Activated CD8-positive, alpha-beta memory T cell treated with anti-CD3 and anti-CD28 coated beads, Interleukin-2, amount 10 ng/mL, durations not matched to agents 7 days and 5 days (primary cell): ENCODE measurements around the gene AKAP13. TPM values are rescaled to one million over a fixed set of nuclear protein-coding genes. Genes with fewer than 3 reads are reported as not detected.
"Not testable (repeated sequence)": the region's sequence is repeated elsewhere in the genome, so short reads cannot be mapped to it uniquely, and the experiment has no call there.

ENCODE experiments used
- ATAC-seq: fragments of 150-1000 bp; cut with Tn5 transposase; one replicate; pipeline ENCODE4 v1.10.0; 2021; ENCODE audit warnings: moderate library complexity
- CTCF ChIA-PET: fragments of 350-600 bp; sonication (Branson Sonifier 250); formaldehyde crosslinking; loops from one replicate; lab custom pipeline; 2021; ENCODE audit warnings: antibody characterized with exemption; lab: Charles Lee
- DNase-seq: peaks from one replicate; pipeline ENCODE4 v3.0.0-alpha.2; 2020
- H3K27ac Mint-ChIP-seq: one replicate; pipeline ENCODE4 v1.8.0; 2021; ENCODE audit warnings: mild to moderate bottlenecking, mixed read lengths
- H3K27me3 Mint-ChIP-seq: one replicate; pipeline ENCODE4 v1.8.0; 2021; ENCODE audit warnings: mixed read lengths
- H3K36me3 Mint-ChIP-seq: one replicate; pipeline ENCODE4 v1.8.0; 2021; ENCODE audit warnings: mild to moderate bottlenecking, mixed read lengths
- H3K4me1 Mint-ChIP-seq: one replicate; pipeline ENCODE4 v1.8.0; 2021; ENCODE audit warnings: mixed read lengths
- H3K4me3 Mint-ChIP-seq: one replicate; pipeline ENCODE4 v1.8.0; 2021; ENCODE audit warnings: mild to moderate bottlenecking, moderate library complexity, mixed read lengths
- H3K9me3 Mint-ChIP-seq: one replicate; pipeline ENCODE4 v1.8.0; 2022; ENCODE audit warnings: low read depth, mixed read lengths
- total RNA-seq, 2 experiments: library from RNA; stranded (reverse); gene quantifications; one replicate each; pipeline ENCODE4 v1.2.3, GENCODE V29; 2021

Gene AKAP13
- total RNA-seq, 2 experiments from 2014 or later, result 150 to 172 TPM

- H3K4me3 Mint-ChIP-seq, result no peak overlapping the region
- H3K27ac Mint-ChIP-seq, result no peak overlapping the region
Measured at GRCh38 chr15:85485956-85486567, 105.7 kb downstream of the AKAP13 start.

GRCh38 chr15:85487796-85488195 lies 107.4 kb downstream of the AKAP13 start:
- H3K36me3 Mint-ChIP-seq, result peaks cover 12% of the 10 kb centered on the region
- CTCF ChIA-PET, result interaction anchor here (1.1 to 4.4 kb wide), 5 partner anchors 10 to 129 kb away, joined by 3 to 36 read pairs (median 4); no protein-coding TSS in a partner anchor
- DNase-seq, H3K9me3 Mint-ChIP-seq, H3K27me3 Mint-ChIP-seq, ATAC-seq, H3K4me3 Mint-ChIP-seq: not testable (repeated sequence)
- H3K4me1 Mint-ChIP-seq, result peaks cover 44% of the 10 kb centered on the region
- H3K27ac Mint-ChIP-seq, result peak overlapping the region; percentile 42

More at GRCh38 chr15:85485956-85486567, 105.7 kb downstream of the AKAP13 start:
- ATAC-seq, result peak; percentile 85
- H3K4me1 Mint-ChIP-seq, result peaks cover 59% of the 10 kb centered on the region
- H3K9me3 Mint-ChIP-seq, result no peaks in the 10 kb centered on the region
- CTCF ChIA-PET, result interaction anchor here (0.7 to 2.4 kb wide), 13 partner anchors 11 to 354 kb away, joined by 3 to 12 read pairs (median 4); no protein-coding TSS in a partner anchor
- no peaks in the 10 kb centered on the region for H3K27me3 Mint-ChIP-seq
- H3K36me3 Mint-ChIP-seq, result peaks cover 12% of the 10 kb centered on the region
- peak; percentile 68 for DNase-seq

DNA sequence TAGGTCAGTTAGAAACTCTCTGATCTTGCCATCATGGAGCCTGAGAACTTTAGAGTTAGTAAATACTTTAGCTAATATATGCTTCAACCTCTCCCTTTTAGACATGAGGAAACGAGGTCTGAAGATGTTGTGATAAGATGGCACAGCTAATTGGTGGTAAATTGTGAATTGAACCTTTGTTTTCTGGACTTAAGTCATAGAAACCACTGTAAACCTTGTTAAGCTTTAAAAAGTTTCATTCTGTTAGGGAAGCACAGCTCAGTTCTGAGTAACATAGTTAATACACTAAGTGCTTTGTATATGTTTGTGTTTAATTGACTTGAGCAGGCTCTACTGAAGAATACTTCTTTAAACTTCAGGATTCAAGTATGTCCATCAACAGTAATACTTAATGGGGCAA lies 108.6 kb downstream of the AKAP13 start:
- H3K4me1 Mint-ChIP-seq, result peaks cover 41% of the 10 kb centered on the region
- H3K27ac Mint-ChIP-seq, result no peak overlapping the region
- no peak overlapping the region for H3K4me3 Mint-ChIP-seq
- DNase-seq (no peak), ATAC-seq (peak; percentile 29)
- no peaks in the 10 kb centered on the region for H3K9me3 Mint-ChIP-seq
- H3K36me3 Mint-ChIP-seq, result peaks cover 12% of the 10 kb centered on the region
- CTCF ChIA-PET, result interaction anchor here (0.7 to 4.4 kb wide), 8 partner anchors 8 to 186 kb away, joined by 3 to 36 read pairs (median 4); no protein-coding TSS in a partner anchor
- no peaks in the 10 kb centered on the region for H3K27me3 Mint-ChIP-seq

DNA sequence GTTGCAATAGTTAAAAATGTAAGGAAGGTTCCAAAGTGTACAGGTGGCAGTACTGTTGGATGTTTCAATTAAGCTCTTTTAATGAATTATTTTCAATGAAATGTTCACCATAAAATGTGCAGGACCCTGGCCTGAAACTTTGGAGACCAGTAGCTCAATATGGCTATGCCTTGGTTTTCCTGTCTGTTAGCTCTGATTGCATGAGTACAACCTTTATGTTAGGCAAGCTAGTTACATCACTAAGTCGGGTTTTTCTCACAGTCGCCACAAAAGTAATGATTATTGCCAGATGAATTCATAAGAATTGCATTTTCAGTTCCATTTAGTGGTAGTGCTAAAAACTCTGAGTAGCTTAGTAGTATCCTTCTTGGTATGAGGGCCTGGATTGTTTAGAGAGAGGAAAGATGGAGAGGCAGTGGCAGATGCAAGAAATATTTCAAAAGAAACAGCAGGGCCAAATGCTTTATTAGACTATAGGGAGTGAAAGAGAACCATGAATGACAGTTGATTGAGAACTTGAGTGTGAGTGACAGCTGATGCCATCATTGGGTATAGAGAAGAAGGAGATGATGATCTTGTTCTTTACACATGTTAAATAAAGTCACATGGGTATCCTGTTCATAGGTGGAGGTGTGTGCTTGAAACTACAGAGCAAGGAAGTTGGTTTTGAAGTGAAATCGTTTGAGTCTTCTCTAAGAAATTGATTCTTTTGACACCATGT lies 109.5 kb downstream of the AKAP13 start:
- Mint-ChIP-seq H3K27me3 (no peaks in the 10 kb centered on the region), H3K4me3 (no peak overlapping the region), H3K36me3 (peaks cover 12% of the 10 kb centered on the region), H3K4me1 (peaks cover 38% of the 10 kb centered on the region), H3K27ac (no peak overlapping the region), H3K9me3 (no peaks in the 10 kb centered on the region)
- no peak for ATAC-seq
- no peak for DNase-seq
- CTCF ChIA-PET, result interaction anchor here (0.6 to 4.4 kb wide), 6 partner anchors 15 to 247 kb away, joined by 3 to 36 read pairs (median 4); no protein-coding TSS in a partner anchor

DNA sequence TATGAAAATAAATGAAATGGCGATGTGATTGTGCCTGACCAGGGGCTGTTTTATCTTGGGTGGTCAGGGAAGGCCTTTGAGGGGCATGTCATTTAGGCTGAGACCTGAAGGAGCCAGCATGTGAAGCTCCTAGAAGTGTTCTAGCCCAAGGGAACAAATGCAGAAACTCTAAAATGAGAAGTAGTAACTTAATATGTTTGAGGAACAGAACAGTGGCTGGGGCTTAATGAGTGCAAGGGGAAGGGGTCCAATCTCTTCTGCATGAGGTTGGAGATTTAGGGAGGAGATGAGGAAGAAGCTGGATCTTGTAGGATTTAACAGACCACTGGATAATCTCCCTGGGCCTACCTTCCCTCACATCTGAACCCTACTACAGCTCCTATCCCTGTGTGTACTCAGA lies 110.5 kb downstream of the AKAP13 start:
- CTCF ChIA-PET, result interaction anchor here (0.6 to 4.4 kb wide), 5 partner anchors 14 to 246 kb away, joined by 3 to 36 read pairs (median 4); no protein-coding TSS in a partner anchor
- DNase-seq (no peak), ATAC-seq (no peak)
- Mint-ChIP-seq H3K4me1 (peaks cover 37% of the 10 kb centered on the region), H3K27me3 (no peaks in the 10 kb centered on the region), H3K36me3 (peaks cover 12% of the 10 kb centered on the region), H3K4me3 (no peak overlapping the region), H3K9me3 (no peaks in the 10 kb centered on the region), H3K27ac (no peak overlapping the region)

DNA sequence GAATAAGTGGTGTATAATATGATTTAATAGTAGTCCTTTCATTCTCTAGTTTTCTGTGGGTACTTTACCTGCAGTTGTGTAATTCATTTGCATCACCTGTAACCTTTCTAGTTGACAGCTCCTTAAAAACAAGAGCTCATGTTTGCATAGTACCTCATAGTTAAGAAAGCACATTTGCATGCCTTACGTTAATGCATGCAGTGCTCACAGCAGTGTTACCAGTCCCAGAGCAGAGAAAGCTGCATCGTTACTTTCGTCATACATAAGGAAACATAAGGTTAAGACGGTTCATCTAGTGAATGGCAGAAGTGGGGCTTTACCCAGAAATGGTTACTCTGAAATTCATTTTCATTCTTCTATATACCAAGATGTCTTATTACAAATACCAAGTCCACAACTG lies 111.3 kb downstream of the AKAP13 start:
- no peak for DNase-seq
- no peaks in the 10 kb centered on the region for H3K9me3 Mint-ChIP-seq
- CTCF ChIA-PET, result interaction anchor here (1.3 to 4.4 kb wide), 3 partner anchors 13 to 195 kb away, joined by 4 to 36 read pairs (median 14); no protein-coding TSS in a partner anchor
- H3K27me3 Mint-ChIP-seq, result no peaks in the 10 kb centered on the region
- H3K36me3 Mint-ChIP-seq, result peaks cover 12% of the 10 kb centered on the region
- no peak for ATAC-seq
- no peak overlapping the region for H3K27ac Mint-ChIP-seq
- H3K4me3 Mint-ChIP-seq, result no peak overlapping the region
- H3K4me1 Mint-ChIP-seq, result peaks cover 30% of the 10 kb centered on the region

GRCh38 chr15:85492406-85492805 lies 112.0 kb downstream of the AKAP13 start:
- DNase-seq (no peak), ATAC-seq (no peak)
- H3K27ac Mint-ChIP-seq, result no peak overlapping the region
- H3K36me3 Mint-ChIP-seq, result peaks cover 10% of the 10 kb centered on the region
- CTCF ChIA-PET, result no interaction called here
- H3K4me3 Mint-ChIP-seq, result no peak overlapping the region
- H3K9me3 Mint-ChIP-seq, result no peaks in the 10 kb centered on the region
- peaks cover 31% of the 10 kb centered on the region for H3K4me1 Mint-ChIP-seq
- no peaks in the 10 kb centered on the region for H3K27me3 Mint-ChIP-seq

- H3K36me3 Mint-ChIP-seq, result peaks cover 6% of the 10 kb centered on the region
- CTCF ChIA-PET, result interaction anchor here (1.2 to 1.3 kb wide), 2 partner anchors 9 to 90 kb away, joined by 3 to 5 read pairs; no protein-coding TSS in a partner anchor
- no peak overlapping the region for H3K4me3 Mint-ChIP-seq
- H3K27me3 Mint-ChIP-seq, result no peaks in the 10 kb centered on the region
- H3K27ac Mint-ChIP-seq, result no peak overlapping the region
- peaks cover 32% of the 10 kb centered on the region for H3K4me1 Mint-ChIP-seq
- no peak for DNase-seq
- H3K9me3 Mint-ChIP-seq, result no peaks in the 10 kb centered on the region
- ATAC-seq, result no peak
Measured at GRCh38 chr15:85493260-85493659, 112.9 kb downstream of the AKAP13 start.

- no peak overlapping the region for H3K4me3 Mint-ChIP-seq
- peaks cover 28% of the 10 kb centered on the region for H3K4me1 Mint-ChIP-seq
- DNase-seq (no peak), ATAC-seq (no peak)
- no peaks in the 10 kb centered on the region for H3K27me3 Mint-ChIP-seq
- peaks cover 6% of the 10 kb centered on the region for H3K36me3 Mint-ChIP-seq
- H3K9me3 Mint-ChIP-seq, result no peaks in the 10 kb centered on the region
- no peak overlapping the region for H3K27ac Mint-ChIP-seq
- CTCF ChIA-PET, result interaction anchor here (1.1 to 1.3 kb wide), 2 partner anchors 11 to 89 kb away, joined by 4 to 5 read pairs; no protein-coding TSS in a partner anchor
Measured at GRCh38 chr15:85494048-85494777, 113.8 kb downstream of the AKAP13 start.

DNA sequence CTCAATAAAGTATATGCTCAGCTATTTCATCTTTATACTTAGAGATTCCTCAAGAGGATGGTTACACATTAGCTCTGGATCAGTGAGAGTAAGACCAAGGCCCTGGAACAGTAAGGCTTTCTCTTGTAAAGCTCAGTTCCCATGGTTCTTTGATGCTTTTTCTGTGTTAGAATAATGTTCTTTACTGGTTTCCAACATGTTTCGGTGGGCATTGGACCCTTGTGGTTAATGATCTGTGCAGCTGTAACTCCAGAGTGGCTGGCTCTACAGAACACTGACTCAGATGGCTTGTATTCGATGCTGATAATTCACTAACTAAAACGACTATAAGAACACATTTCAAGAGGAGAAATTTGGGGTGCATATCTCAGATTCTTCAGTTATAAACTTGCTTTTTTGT lies 114.7 kb downstream of the AKAP13 start:
- H3K9me3 Mint-ChIP-seq, result no peaks in the 10 kb centered on the region
- CTCF ChIA-PET, result interaction anchor here (0.8 to 1.1 kb wide), 2 partner anchors 10 kb away, joined by 4 read pairs; no protein-coding TSS in a partner anchor
- peaks cover 30% of the 10 kb centered on the region for H3K4me1 Mint-ChIP-seq
- no peak overlapping the region for H3K27ac Mint-ChIP-seq
- peaks cover 1% of the 10 kb centered on the region for H3K36me3 Mint-ChIP-seq
- ATAC-seq (no peak), DNase-seq (no peak)
- H3K27me3 Mint-ChIP-seq, result no peaks in the 10 kb centered on the region
- no peak overlapping the region for H3K4me3 Mint-ChIP-seq

GRCh38 chr15:85495544-85495943 lies 115.1 kb downstream of the AKAP13 start:
- DNase-seq (no peak), ATAC-seq (no peak)
- H3K4me3 Mint-ChIP-seq, result no peak overlapping the region
- no peak overlapping the region for H3K27ac Mint-ChIP-seq
- CTCF ChIA-PET, result interaction anchor here (0.8 to 1.1 kb wide), 2 partner anchors 9 to 10 kb away, joined by 4 read pairs; no protein-coding TSS in a partner anchor
- peaks cover 29% of the 10 kb centered on the region for H3K4me1 Mint-ChIP-seq
- no peaks in the 10 kb centered on the region for H3K9me3 Mint-ChIP-seq
- H3K27me3 Mint-ChIP-seq, result no peaks in the 10 kb centered on the region
- H3K36me3 Mint-ChIP-seq, result no peaks in the 10 kb centered on the region

- H3K4me1 Mint-ChIP-seq, result peaks cover 33% of the 10 kb centered on the region
- no peak for ATAC-seq
- H3K9me3 Mint-ChIP-seq, result no peaks in the 10 kb centered on the region
Measured at GRCh38 chr15:85496151-85496550, 115.7 kb downstream of the AKAP13 start.

More at GRCh38 chr15:85496151-85496550, 115.7 kb downstream of the AKAP13 start:
- Mint-ChIP-seq H3K27me3 (no peaks in the 10 kb centered on the region), H3K36me3 (no peaks in the 10 kb centered on the region), H3K27ac (no peak overlapping the region), H3K4me3 (no peak overlapping the region)
- CTCF ChIA-PET, result no interaction called here
- no peak for DNase-seq
